ENCODE measurements around the gene NKPD1. TPM values are rescaled to one million over a fixed set of nuclear protein-coding genes. Genes with fewer than 3 reads are reported as not detected.

NKPD1 gene
- total RNA-seq, 1 donor, result under 0.01 TPM

DNA sequence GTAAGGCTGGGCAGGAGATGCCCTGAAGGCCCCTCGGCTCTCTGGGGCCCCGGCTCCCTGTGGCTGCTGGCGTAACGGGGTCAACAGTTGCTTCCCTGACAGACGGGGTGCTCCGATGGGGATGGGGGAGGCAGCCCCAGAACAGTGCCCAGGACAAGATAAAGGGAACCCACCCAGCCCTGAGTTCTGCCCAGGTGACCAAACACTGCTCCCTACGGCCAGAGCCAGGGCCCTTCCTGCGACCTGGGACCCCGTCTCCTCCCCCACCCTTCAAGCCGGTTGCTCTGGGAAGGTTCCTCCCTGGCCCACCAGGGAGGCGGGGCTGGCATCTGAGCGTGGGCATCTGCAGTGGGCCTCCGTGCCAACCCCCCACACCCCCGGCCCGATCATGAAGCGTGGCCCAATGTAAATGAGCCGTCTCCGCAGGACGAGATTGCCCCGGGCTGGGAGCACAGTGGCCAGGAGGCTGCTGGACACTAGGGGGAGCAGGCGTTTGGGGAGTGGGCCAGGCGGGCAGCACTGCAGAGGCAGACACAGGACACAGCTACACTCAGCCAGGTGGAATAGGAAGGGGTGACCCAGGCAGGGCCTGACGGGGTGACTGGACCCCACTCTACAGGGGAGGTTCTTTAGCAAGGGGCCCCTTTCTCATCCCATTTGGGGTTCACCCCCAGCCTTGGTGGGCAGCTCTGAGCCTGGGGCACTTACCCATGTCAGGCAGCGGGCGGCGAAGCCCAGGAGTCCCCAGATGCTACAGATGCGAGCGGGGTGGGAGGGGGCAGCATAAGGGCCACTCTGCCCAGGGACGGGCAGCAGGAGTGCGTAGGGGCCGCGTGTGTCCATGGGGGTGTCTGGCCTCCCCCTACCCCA, 1.2 kb upstream of the NKPD1 start:
- peak; percentile 47 for DNase-seq (ENCODE audit: low read depth)
- no peak overlapping the region for H3K4me3 ChIP-seq (ENCODE audit: low read depth, low read length)

DNA sequence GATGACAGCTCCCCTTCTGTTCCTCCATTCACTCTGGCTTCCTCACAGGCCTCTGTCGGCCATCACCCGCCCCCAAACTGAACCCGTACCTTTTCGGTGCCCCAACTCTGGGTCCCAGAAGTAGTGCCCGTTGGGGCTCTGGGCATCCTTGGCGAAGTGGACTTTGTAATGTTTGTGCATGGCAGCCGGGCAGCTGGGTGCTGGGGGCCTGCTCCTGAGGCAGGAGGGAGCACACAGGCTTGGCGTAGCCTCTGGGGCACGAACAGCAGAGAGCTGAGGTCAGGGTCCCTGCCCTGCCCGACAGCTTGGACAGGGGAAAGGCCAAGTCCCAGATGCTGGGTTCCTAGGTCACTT, 834 bp downstream of the NKPD1 start:
- H3K4me3 ChIP-seq (ENCODE audit: low read depth, low read length), result no peak overlapping the region
- DNase-seq (ENCODE audit: low read depth), result no peak
- TF ChIP-seq, protein P1, sequence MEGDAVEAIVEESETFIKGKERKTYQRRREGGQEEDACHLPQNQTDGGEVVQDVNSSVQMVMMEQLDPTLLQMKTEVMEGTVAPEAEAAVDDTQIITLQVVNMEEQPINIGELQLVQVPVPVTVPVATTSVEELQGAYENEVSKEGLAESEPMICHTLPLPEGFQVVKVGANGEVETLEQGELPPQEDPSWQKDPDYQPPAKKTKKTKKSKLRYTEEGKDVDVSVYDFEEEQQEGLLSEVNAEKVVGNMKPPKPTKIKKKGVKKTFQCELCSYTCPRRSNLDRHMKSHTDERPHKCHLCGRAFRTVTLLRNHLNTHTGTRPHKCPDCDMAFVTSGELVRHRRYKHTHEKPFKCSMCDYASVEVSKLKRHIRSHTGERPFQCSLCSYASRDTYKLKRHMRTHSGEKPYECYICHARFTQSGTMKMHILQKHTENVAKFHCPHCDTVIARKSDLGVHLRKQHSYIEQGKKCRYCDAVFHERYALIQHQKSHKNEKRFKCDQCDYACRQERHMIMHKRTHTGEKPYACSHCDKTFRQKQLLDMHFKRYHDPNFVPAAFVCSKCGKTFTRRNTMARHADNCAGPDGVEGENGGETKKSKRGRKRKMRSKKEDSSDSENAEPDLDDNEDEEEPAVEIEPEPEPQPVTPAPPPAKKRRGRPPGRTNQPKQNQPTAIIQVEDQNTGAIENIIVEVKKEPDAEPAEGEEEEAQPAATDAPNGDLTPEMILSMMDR (IDR thresholded peaks at IDR 0.05; ENCODE audit: insufficient read depth, low read depth, low read length), result no peak

More for the DNA sequence above, 1.2 kb upstream of the NKPD1 start:
- TF ChIP-seq, protein P1 (IDR thresholded peaks at IDR 0.05; ENCODE audit: insufficient read depth, low read depth, low read length), result peak; percentile 77

DNA sequence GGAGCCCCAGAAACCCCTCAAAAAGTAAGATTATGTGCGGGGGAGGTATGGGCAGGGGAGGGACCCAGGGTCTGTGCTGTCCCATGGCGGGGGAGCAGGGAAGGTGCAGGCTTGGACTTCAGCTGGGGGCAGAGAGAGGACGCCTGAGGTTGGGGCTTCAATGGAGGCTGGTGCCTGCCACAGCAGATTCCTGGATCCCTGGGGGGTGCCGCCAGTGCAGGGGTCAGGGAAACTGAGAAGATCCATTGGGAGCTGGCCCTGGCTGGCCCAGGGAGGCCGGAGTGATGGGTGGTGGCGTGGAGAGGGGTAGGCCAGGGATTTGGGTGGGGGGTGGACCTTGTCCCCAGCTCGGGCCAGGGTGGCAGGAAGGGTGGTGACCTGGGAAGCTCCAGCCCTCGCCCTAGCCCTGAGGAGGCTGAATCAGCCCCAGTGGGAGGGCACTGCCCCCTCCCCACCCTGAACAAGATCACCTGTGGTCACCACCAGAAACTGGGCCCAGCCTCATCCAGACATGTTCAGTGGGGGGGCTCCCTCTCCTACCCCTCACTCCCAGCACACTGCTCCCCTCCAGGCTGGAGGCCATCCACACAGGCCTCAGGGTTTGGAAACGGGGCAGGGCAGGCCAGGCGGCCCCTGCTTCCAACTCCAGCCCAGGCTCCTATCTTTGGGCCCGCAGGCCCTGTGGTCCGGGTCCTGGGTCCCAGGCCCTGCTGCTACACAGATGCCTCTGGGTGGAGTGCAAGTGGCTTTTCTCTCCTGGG, 1.4 kb downstream of the NKPD1 start:
- TF ChIP-seq, protein P1 (IDR thresholded peaks at IDR 0.05; ENCODE audit: insufficient read depth, low read depth, low read length), result no peak
- no peak for DNase-seq (ENCODE audit: low read depth)
- H3K4me3 ChIP-seq (ENCODE audit: low read depth, low read length), result no peak overlapping the region

DNA sequence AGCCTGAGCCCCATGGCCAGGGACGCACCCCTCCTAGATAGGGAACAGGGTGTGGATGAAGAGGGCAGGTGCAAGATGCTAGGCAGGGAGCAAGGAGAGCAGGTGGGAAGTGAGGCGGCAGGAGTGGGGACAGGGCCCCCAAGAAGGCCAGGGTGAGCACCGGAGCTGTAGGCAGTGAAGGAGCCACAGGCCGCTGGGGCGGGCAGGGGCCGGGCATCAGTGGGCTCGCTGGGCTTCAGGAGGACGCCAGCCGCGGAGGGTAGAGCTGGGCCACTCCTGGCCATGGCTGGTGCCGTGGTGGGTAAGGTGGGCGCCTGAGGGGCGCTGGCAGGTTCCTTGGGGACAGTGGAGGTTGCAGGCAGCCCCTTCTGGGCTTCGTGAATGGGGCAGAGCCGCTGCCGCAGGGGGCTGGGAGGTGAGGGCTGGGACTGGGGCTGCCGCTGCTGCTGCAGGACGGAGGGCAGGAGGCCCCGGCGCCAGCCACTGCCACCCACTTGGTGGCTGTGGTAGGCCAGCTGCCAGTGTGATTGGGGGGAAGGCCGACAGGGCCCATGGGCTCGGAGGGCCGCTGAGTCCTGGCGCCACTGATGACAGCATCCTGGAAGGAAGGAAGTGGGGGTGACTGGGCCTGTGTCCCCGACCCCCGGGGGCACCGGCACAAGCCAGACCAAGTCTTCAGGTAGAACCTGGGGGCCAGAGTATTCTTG, 2.1 kb downstream of the NKPD1 start:
- DNase-seq (ENCODE audit: low read depth), result no peak
- TF ChIP-seq, protein P1 (IDR thresholded peaks at IDR 0.05; ENCODE audit: insufficient read depth, low read depth, low read length), result no peak
- no peak overlapping the region for H3K4me3 ChIP-seq (ENCODE audit: low read depth, low read length)

DNA sequence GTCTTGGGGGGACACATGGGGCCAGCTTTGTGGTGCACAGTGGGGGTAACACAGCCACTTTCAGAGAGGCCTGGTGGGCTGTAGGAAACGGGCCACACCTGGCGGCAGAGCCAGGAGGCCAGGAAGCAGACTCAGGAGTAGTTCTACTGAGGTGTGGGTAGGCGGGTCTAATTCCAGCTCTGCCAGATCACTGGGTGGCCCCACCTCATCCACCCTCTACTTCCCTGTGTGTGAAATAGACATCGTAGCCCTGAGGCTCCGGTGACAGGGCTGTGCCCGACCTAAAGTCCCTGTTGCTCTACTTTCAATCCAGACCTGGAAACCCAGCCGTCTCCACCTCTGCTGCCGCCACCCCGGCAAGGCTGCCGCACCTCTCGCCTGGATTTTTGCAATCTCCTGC, 4.0 kb downstream of the NKPD1 start:
- TF ChIP-seq, protein P1 (IDR thresholded peaks at IDR 0.05; ENCODE audit: insufficient read depth, low read depth, low read length), result no peak
- no peak overlapping the region for H3K4me3 ChIP-seq (ENCODE audit: low read depth, low read length)
- DNase-seq (ENCODE audit: low read depth), result no peak

DNA sequence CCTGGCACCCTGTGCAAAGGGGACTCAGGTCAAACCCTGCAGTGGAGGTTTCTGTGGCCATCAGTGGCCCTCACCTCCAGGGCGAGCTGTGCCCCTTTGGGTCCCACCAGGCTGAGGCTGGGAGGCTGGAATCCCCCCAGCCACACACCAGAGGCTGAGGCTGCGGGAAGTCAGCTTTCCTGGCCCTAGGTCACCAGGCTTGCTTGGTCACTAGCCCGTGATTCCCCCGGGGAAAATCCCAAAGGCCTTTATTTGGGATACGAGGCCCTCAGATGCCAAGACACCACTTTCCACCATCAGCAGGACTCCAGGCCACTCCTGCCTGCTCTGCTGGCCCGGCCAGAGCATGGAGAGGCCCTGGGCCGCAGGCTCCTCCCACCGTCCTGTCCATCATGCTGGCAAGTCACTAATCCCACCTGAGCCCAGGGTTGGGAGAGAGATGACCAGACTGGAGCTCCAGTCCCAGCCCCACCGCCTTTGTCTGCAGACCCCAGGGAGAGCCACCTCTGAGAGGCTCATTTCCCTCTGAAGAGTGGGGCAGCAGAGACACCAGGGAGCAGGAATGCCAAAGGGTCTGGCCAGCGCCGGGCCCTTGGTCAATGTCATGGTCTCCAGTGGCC, 4.7 kb downstream of the NKPD1 start:
- TF ChIP-seq, protein P1 (IDR thresholded peaks at IDR 0.05; ENCODE audit: insufficient read depth, low read depth, low read length), result no peak
- DNase-seq (ENCODE audit: low read depth), result no peak
- H3K4me3 ChIP-seq (ENCODE audit: low read depth, low read length), result no peak overlapping the region

All from fibroblast of villous mesenchyme (primary cell).